Esophagus muscularis mucosa (tissue), 4 donors: ENCODE results near the gene KCTD14. TPM values are rescaled to one million over a fixed set of nuclear protein-coding genes. Genes with fewer than 3 reads are reported as not detected.

ENCODE experiments used
- DNase-seq: peaks from one replicate; pipeline ENCODE4 v3.0.0-alpha.2; 2017; ENCODE audit errors: extremely low spot score
- H3K27ac ChIP-seq, 4 donors: fragments of 200-600 bp; sonication (generic); replicated peaks in 1 of 4; 1 replicate in 3 of 4; 2 replicates in 1 of 4; pipeline ENCODE4 v1.5.1; 2016 to 2019; ENCODE audit warnings: mild to moderate bottlenecking in 1 of 4
- H3K27me3 ChIP-seq, 4 donors: fragments of 200-600 bp; sonication (generic); one replicate each; pipeline versions ENCODE4 v1.5.1 to v1.6.0; 2016 to 2019
- H3K36me3 ChIP-seq, 4 donors: fragments of 200-600 bp; sonication (generic); one replicate each; pipeline ENCODE4 v1.5.1; 2016 to 2019
- H3K4me1 ChIP-seq, 4 donors: fragments of 200-600 bp; sonication (generic); one replicate each; pipeline ENCODE4 v1.5.1; 2016 to 2019
- H3K4me3 ChIP-seq, 4 donors: fragments of 200-600 bp; sonication (generic); 1 replicate in 2 of 4; 2 replicates in 2 of 4; pipeline ENCODE4 v1.5.1; 2016 to 2019; ENCODE audit warnings: mild to moderate bottlenecking in 4 of 4, moderate library complexity in 1 of 4
- H3K9me3 ChIP-seq, 4 donors: fragments of 200-600 bp; sonication (generic); 1 replicate in 3 of 4; 2 replicates in 1 of 4; pipeline ENCODE4 v1.5.1; 2016 to 2019
- CTCF ChIP-seq, 3 experiments: fragments of 200-600 bp in 2 of 3; fragments of 450-650 bp in 1 of 3; sonication (generic) in 2 of 3; IDR thresholded peaks; one replicate each; pipeline ENCODE4 v1.5.1; 2017 to 2019; ENCODE audit warnings: antibody characterized with exemption in 3 of 3, mild to moderate bottlenecking in 2 of 3, moderate library complexity in 1 of 3
- EP300 ChIP-seq: sonication (generic); formaldehyde crosslinking; IDR thresholded peaks from one replicate; pipeline ENCODE4 v1.6.1; 2017; ENCODE audit warnings: antibody characterized with exemption
- POLR2A ChIP-seq: fragments of 450-650 bp; IDR thresholded peaks from one replicate; pipeline ENCODE4 v1.6.1; 2017; ENCODE audit warnings: antibody characterized with exemption, moderate library complexity, mild to moderate bottlenecking, low read depth
- POLR2AphosphoS5 ChIP-seq, 2 donors: sonication (generic); formaldehyde crosslinking; IDR thresholded peaks; one replicate each; pipeline ENCODE4 v1.6.1; 2017; ENCODE audit warnings: antibody characterized with exemption in 2 of 2
- WGBS: methylation state at CpG from one replicate; pipeline ENCODE4 v1.1.5; 2018; 5-methylcytosine and 5-hydroxymethylcytosine counted together
- intact Hi-C: fragments of 100-400 bp; cut with DNase I; formaldehyde crosslinking; loops from one replicate; pipeline ENCODE4 v1.15.1; 2023
- total RNA-seq, 4 donors: library from RNA; depleted of rRNA; stranded (reverse); fragments of >200 nt; gene quantifications; one replicate each; pipeline versions ENCODE4 v1.1.0 to v1.2.1, GENCODE V29; 2016

Gene KCTD14
- total RNA-seq, 4 donors from 2014 or later = 0.83 to 2.6 (median 1.3) TPM

- Histone ChIP-seq H3K4me3 (no peak overlapping the region), H3K27me3 (no peaks in the 10 kb centered on the region), H3K36me3 (peaks cover 0 to 32% (median 11%) of the 10 kb centered on the region in 4 donors), H3K4me1 (no peaks in the 10 kb centered on the region), H3K9me3 (no peaks in the 10 kb centered on the region), H3K27ac (no peak overlapping the region)
- no peak for DNase-seq
- intact Hi-C loops = no loop called here
- TF ChIP-seq POLR2AphosphoS5 (IDR thresholded peaks at IDR 0.05) (no peak), CTCF (IDR thresholded peaks at IDR 0.05) (no peak), EP300 (no peak), POLR2A (no peak)
- 79% methylated on average over 2 of the region's 2 CpGs for WGBS
Observed at GRCh38 chr11:77966338-77966737, 56.7 kb downstream of the KCTD14 start.

Other genes with a start within 250 kb of the KCTD14 start
- 10 to 100 TPM; 70.3 to 96.3 (median 73.1) TPM for gene RSF1, start 202.6 kb downstream of the KCTD14 start, total RNA-seq
- gene AAMDC, start 202.1 kb downstream of the KCTD14 start, total RNA-seq = 10 to 100 TPM; 39.0 to 73.7 (median 68.0) TPM
- gene INTS4, start 28.6 kb downstream of the KCTD14 start, total RNA-seq = 10 to 100 TPM; 13.3 to 34.1 (median 15.2) TPM
- gene THRSP, start 40.6 kb upstream of the KCTD14 start, total RNA-seq = not detected
- 100 to 1,000 TPM in 2 of 4 donors, 10 to 100 TPM in 2; 65.1 to 116 (median 91.1) TPM for gene NDUFC2, start 56.6 kb upstream of the KCTD14 start, total RNA-seq
- gene ALG8, start 116.3 kb upstream of the KCTD14 start, total RNA-seq = 10 to 100 TPM; 11.2 to 21.6 (median 15.7) TPM
- 10 to 100 TPM in 2 of 4 donors, 1 to 10 TPM in 2; 6.6 to 21.0 (median 12.1) TPM for gene KCTD21, start 165.3 kb upstream of the KCTD14 start, total RNA-seq
- 10 to 100 TPM in 2 of 4 donors, 1 to 10 TPM in 2; 5.8 to 15.4 (median 11.3) TPM for gene USP35, start 165.6 kb upstream of the KCTD14 start, total RNA-seq